NCI-H2081 (cell line): ENCODE results near the gene DCTN1.
"Not testable (repeated sequence)": the region's sequence is repeated elsewhere in the genome, so short reads cannot be mapped to it uniquely, and the experiment has no call there.

Experiments used
- DNase-seq, 2 experiments: peaks; one replicate each; lab custom pipeline; 2025; lab: John Stamatoyannopoulos, UW

Gene DCTN1

GRCh38 chr2:74379851-74380789 is at the start of gene DCTN1:
Gene DCTN1, minus strand, starts transcription at chr2:74380311. Its CDS starts 274 bp downstream, at chr2:74380037.
- no peak for DNase-seq

- DNase-seq: no peak
Observed at GRCh38 chr2:74428675-74429074, 48.6 kb upstream of the DCTN1 start.

- no peak for DNase-seq
Observed at GRCh38 chr2:74427551-74427950, 47.4 kb upstream of the DCTN1 start.

GRCh38 chr2:74426181-74426758 is 46.2 kb upstream of the DCTN1 start:
- DNase-seq: no peak

GRCh38 chr2:74425523-74425922 is 45.4 kb upstream of the DCTN1 start:
- no peak for DNase-seq

GRCh38 chr2:74424995-74425406 is 44.9 kb upstream of the DCTN1 start:
- no peak for DNase-seq

- no peak for DNase-seq
Observed at GRCh38 chr2:74424139-74424992, 44.3 kb upstream of the DCTN1 start.

GRCh38 chr2:74423231-74424095 is 43.4 kb upstream of the DCTN1 start:
- no peak for DNase-seq

- DNase-seq: peak; percentile 92 to 96
Observed at GRCh38 chr2:74421221-74421870, 41.2 kb upstream of the DCTN1 start, which contains the start of the genes C2orf81 and WDR54. Gene C2orf81, minus strand, starts transcription at chr2:74421619. Its CDS starts 59 bp downstream, at chr2:74421560. Gene WDR54, plus strand, starts transcription at chr2:74421730. Its CDS starts 424 bp downstream, at chr2:74422154.

GRCh38 chr2:74420443-74421103 is 40.5 kb upstream of the DCTN1 start:
- DNase-seq: not testable (repeated sequence)

GRCh38 chr2:74420006-74420405 is 39.9 kb upstream of the DCTN1 start:
- DNase-seq: no peak

GRCh38 chr2:74419345-74419744 is 39.2 kb upstream of the DCTN1 start:
- no peak for DNase-seq

GRCh38 chr2:74418312-74418711 is 38.2 kb upstream of the DCTN1 start:
- DNase-seq: no peak

- no peak for DNase-seq
Observed at GRCh38 chr2:74417763-74418162, 37.7 kb upstream of the DCTN1 start.

- no peak for DNase-seq
Observed at GRCh38 chr2:74417197-74417596, 37.1 kb upstream of the DCTN1 start.

- no peak for DNase-seq
Observed at GRCh38 chr2:74416778-74417177, 36.7 kb upstream of the DCTN1 start.

- no peak for DNase-seq
Observed at GRCh38 chr2:74415762-74416395, 35.8 kb upstream of the DCTN1 start.

- DNase-seq: no peak
Observed at GRCh38 chr2:74414881-74415761, 35.0 kb upstream of the DCTN1 start.

- DNase-seq: no peak
Observed at GRCh38 chr2:74414441-74414840, 34.3 kb upstream of the DCTN1 start.
